ENCODE measurements around the gene SCFD2. TPM values are rescaled to one million over a fixed set of nuclear protein-coding genes. Genes with fewer than 3 reads are reported as not detected.
A peak's percentile ranks its signal among the peaks of the same experiment; 100 is the strongest.

SCFD2 gene
- total and polyA plus RNA-seq, 2 of the 8 experiments (the other 6 are each of a cell fraction or from before 2014, with no cell fraction given): 6.2 to 10.2 TPM

DNA sequence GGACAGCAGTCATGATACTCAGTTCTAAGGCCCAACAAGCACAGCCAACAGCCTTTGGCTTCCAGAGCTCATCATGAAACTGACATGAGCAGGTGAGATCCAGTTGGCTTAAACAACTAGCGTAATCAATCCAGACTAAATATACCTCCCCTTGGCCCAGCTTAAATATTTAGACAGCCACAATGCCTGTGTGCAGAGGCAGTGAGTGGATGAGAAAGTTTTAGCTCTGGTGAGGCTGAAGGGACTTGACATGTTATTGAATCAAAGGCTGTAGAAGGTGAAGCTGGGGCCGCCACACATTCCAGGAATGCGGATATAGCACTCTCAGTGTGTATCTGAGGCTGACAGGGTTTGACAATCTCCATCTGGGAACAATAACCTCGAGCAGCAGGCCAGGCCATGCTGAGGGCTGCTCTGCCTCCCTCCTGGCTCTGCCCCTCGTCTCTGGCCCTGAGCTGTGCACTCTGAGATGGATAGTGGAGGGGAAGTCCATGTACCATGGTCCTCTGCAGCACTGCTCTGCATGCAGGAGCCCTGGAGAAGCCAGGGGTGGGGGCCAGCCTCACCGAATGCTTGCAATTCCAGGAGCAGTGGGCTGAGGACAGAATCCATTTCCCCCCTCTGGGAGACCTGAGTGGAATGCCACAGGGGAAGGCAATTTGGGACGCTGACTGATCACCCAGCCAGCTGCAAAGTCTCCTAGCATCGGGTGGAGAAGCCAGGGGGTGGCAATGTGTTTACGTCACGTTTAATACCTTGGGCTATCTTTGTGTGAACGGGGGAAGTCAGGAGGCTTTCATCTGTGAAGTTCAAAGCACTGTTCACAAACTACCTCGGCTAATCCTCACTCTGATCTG lies 541.0 kb downstream of the SCFD2 start:
- Histone ChIP-seq H3K27ac (ENCODE audit: low read depth, low read length) (no peak overlapping the region), H3K4me2 (ENCODE audit: insufficient read depth in 1 of 2, low read depth in 2 of 2, low read length in 2 of 2) (no peak overlapping the region)
- no peak for DNase-seq (ENCODE audit: low read depth in 1 of 2, low spot score in 2 of 2)

More for the DNA sequence above, 541.0 kb downstream of the SCFD2 start:
- Histone ChIP-seq H4K8ac (ENCODE audit: extremely low read depth, insufficient read depth, low read length) (no peak overlapping the region), H3K18ac (ENCODE audit: extremely low read depth, low read length) (peak overlapping the region; percentile 63; the same call in 1 of the 2 replicates), H3K14ac (ENCODE audit: insufficient read length) (no peak overlapping the region), H3K4ac (replicated peaks; ENCODE audit: insufficient read length, low read depth, low read length) (no peak overlapping the region), H4K91ac (replicated peaks; ENCODE audit: insufficient read length, low read length) (peak overlapping the region; percentile 84), H3K79me1 (ENCODE audit: low read depth, low read length) (no peaks in the 10 kb centered on the region), H2BK12ac (ENCODE audit: low read depth, low read length) (peak overlapping the region; percentile 93; the same call in 1 of the 2 replicates), H3K9ac (replicated peaks in 1 of 4; ENCODE audit: extremely low read depth in 1 of 4, low read depth in 3 of 4, low read length in 3 of 4) (no peak overlapping the region), H3K56ac (replicated peaks; ENCODE audit: insufficient read length, low read depth, low read length) (no peak overlapping the region), H2AK5ac (ENCODE audit: low read depth, low read length) (peak overlapping the region; percentile 10; the same call in 1 of the 2 replicates), H3K23ac (ENCODE audit: insufficient read length) (no peak overlapping the region), H3K36me3 (ENCODE audit: control insufficient read depth in 2 of 4, insufficient read depth in 4 of 4, low read length in 3 of 4) (no peaks in the 10 kb centered on the region), H3K4me1 (replicated peaks in 1 of 4; ENCODE audit: control insufficient read depth in 3 of 4, insufficient read depth in 4 of 4, low read length in 3 of 4) (no peaks in the 10 kb centered on the region), H3K27me3 (replicated peaks in 1 of 4; ENCODE audit: control insufficient read depth in 3 of 4, extremely low read depth in 1 of 4, insufficient read depth in 3 of 4, low read length in 3 of 4) (no peaks in the 10 kb centered on the region), H2BK15ac (ENCODE audit: low read length) (peak overlapping the region; percentile 75; the same call in 1 of the 2 replicates), H2BK5ac (ENCODE audit: low read depth, low read length) (peak overlapping the region; percentile 48; the same call in 1 of the 2 replicates), H2BK120ac (replicated peaks; ENCODE audit: low read depth, low read length) (no peak overlapping the region), H3K79me2 (ENCODE audit: control insufficient read depth in 1 of 2, insufficient read depth in 2 of 2, low read length in 2 of 2) (no peaks in the 10 kb centered on the region), H3K23me2 (ENCODE audit: low read depth, low read length) (no peaks in the 10 kb centered on the region), H3K4me3 (ENCODE audit: extremely low read depth in 1 of 4, insufficient read depth in 2 of 4, low read depth in 3 of 4, low read length in 4 of 4) (no peak overlapping the region), H4K20me1 (replicated peaks in 1 of 2; ENCODE audit: control insufficient read depth in 1 of 2, insufficient read depth in 2 of 2, low read length in 2 of 2) (no peaks in the 10 kb centered on the region), H2BK20ac (ENCODE audit: low read length) (peak overlapping the region; percentile 77; the same call in 1 of the 2 replicates), H3K9me3 (ENCODE audit: insufficient read depth in 2 of 2, low read depth in 1 of 2, low read length in 1 of 2) (no peaks in the 10 kb centered on the region; a peak in 1 of 4 replicates), H4K5ac (ENCODE audit: insufficient read length, low read depth, low read length) (no peak overlapping the region), H2AFZ (ENCODE audit: low read length) (no peak overlapping the region)
- TF ChIP-seq POU5F1 (IDR thresholded peaks at IDR 0.05; ENCODE audit: low read depth, low read length): no peak
- TF ChIP-seq CBX5 (IDR thresholded peaks at IDR 0.05; ENCODE audit: low read depth, low read length): no peak
- no peak for TF ChIP-seq RBBP5 (IDR thresholded peaks at IDR 0.05; ENCODE audit: borderline replicate concordance, low read depth, low read length)
- no peak for TF ChIP-seq SRF (IDR thresholded peaks at IDR 0.05; ENCODE audit: low read depth, low read length)
- TF ChIP-seq BRCA1 (IDR thresholded peaks at IDR 0.05; ENCODE audit: low read depth, low read length): no peak
- TF ChIP-seq EGR1 (IDR thresholded peaks at IDR 0.05; ENCODE audit: borderline replicate concordance, low read depth, low read length): no peak
- FAIRE-seq: no peak
- CTCF ChIA-PET (ENCODE audit: partially characterized antibody): interaction anchor here (0.7 to 1.7 kb wide), 6 partner anchors 10 to 43 kb away, joined by 3 to 4 read pairs (median 3); no protein-coding TSS in a partner anchor
- POLR2A ChIA-PET (ENCODE audit: partially characterized antibody): interaction anchor here (0.8 to 4.2 kb wide), 4 partner anchors 10 to 187 kb away, joined by 3 to 26 read pairs (median 6); no protein-coding TSS in a partner anchor
- WGBS, 2 experiments (ENCODE audit: extremely low coverage in 1 of 2, insufficient coverage in 1 of 2, insufficient read length in 1 of 2, insufficient replicate concordance in 2 of 2, low coverage in 1 of 2, low lambda C conversion rate in 2 of 2, missing lambda C conversion rate in 1 of 2): 86% methylated on average over 12 of the region's 12 CpGs; no CpG with 5 or more reads in 1 of the 2 experiments

All from H1 (cell line).